GM21390 (cell line): ENCODE data around the gene AWAT2.
A peak's percentile ranks its signal among the peaks of the same experiment; 100 is the strongest.

Experiments used
- ATAC-seq: cut with Tn5 transposase; IDR thresholded peaks from one replicate; pipeline ENCODE4 v1.9.1; 2021; ENCODE audit not compliant: unreplicated experiment

Gene AWAT2

DNA sequence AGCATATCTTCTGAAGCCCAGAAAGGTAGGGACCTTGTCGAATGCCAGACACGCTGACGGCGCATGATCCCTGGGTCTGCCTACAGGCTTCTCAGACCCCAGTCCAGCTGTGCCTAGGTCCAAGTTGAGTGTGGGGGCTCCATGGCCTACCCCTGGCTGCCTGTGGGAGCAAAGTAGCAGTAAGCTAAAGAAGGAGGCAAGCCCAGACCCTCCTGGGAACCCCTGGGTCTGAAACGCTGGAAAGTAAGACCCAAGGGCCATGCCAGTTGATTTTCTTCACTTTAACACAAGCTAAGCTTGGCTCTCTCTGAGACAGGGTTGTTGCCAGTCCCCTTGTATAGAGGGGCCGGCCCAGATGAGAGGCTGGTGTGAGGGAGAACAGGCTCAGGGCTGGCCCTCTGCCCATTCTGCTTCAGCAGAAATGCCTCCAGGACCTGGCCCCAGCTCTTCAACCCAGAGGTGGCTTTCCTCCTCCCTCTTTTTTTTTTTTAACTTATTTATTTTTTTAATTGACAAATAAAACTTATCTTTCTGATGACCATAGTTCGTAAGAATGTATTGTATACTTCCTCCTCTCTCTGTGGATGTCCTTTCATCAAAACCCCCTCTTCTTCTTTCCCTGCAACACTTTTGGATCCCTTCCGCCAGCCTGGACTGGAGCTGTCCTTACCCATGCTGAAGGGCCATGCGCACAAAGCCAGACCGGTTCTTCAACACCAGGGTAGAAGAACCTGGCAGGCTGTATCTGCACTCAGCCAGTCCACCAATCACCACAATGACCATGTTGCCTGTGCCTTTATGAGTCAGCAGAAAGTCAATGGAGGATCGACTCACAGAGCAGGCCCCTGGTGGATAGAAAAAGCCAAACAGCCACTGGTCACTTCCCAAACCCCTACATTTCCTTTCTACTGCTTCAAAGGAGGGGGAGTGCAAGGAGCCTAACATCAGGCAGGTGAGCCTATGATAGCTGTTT, 7.1 kb downstream of the AWAT2 start:
- no peak for ATAC-seq

DNA sequence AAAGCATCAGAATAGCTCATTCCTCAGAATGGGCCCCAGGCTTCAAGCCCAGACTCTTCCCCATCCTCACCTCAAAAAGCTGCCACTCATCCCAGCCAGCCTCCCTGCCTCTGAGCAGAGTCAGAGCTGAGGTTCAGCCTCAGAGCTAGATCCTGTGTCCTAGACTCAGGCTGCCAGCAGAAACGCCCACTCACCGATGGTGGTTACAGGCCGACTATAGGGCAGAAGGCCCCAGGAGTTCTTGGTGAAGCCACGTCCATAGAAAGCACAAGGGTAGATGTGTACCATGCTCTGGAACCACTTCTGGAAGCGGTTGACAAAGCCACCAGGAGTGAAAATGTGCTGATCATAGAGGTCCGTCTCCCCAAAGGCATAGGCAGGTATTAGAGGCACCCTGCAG, 7.7 kb downstream of the AWAT2 start:
- ATAC-seq: no peak

DNA sequence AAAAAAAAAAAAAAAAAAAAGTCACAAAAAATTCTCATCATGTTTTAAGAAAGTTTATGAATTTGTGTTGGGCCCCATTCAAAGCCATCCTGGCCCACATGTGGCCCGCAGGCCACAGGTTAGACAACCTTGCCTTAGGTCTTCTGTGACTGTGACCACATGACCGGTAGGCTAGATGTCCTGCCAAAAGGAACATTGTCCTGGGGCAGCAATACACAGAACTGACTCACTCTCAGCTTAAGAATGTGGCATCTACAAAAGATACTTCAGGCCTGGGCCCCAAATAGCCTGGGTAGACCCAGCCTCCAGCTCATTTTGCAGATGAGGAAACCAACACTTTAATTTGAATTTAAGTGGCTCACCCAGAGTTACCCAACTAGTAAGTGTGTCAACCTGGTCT, 10.0 kb downstream of the AWAT2 start:
- no peak for ATAC-seq

DNA sequence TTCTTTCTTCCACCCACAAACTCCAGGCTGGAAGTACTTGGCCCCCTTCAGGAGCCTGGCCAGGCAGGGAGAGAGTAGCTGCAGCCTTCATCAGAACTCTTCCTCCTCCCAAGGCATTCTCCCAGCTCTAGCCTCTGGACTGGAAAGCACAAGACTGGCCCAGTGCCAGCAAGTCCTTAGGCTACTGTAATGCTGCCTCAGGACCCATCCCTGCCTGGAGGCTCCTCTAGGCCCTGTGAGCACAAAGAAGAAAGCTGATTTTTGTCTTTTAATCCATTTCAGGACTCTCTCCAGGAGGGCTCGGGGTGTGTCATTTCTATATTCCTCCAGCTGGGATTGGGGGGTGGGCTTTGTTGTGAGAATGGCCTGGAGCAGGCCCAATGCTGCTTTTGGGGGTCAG, 10.8 kb downstream of the AWAT2 start:
- no peak for ATAC-seq

DNA sequence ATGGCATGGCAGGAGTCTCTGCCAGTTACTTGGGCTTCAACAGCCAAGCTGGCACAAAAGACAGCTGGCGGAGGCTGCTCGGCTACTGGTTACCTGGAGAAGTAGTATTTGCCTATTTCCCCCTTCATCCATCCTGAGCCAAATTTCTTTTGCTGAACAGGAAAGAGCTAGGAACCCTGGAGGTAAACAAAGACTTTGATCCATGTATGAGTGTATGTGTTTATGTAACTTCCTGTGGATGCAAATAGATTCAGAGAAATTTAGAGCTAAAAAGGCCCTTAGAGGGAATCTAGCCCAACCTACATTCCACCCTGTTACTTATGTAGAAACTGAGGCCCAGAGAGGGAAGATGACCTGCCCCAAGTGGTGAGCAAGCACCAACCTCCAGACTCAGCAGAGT, 11.2 kb downstream of the AWAT2 start:
- ATAC-seq: no peak

DNA sequence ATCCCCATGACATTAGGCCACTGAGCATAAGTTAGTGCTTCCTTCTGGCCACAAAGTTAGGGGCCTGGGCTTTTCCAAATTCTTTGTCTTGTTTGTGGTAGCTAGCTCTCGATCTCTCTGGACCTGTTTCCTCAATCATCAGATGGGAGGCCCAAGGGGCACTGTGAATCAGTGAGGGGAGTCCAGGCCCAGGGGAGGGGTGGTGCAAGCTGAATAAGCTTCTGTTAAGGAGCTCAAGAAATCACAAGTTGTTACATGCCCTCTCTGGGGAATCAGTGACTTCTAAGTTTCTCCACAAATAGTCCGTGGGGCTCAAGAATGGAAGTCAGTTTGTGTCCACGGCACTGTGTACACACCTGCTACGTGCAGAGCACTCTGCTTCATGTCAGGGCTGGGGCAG, 15.1 kb downstream of the AWAT2 start:
- no peak for ATAC-seq

DNA sequence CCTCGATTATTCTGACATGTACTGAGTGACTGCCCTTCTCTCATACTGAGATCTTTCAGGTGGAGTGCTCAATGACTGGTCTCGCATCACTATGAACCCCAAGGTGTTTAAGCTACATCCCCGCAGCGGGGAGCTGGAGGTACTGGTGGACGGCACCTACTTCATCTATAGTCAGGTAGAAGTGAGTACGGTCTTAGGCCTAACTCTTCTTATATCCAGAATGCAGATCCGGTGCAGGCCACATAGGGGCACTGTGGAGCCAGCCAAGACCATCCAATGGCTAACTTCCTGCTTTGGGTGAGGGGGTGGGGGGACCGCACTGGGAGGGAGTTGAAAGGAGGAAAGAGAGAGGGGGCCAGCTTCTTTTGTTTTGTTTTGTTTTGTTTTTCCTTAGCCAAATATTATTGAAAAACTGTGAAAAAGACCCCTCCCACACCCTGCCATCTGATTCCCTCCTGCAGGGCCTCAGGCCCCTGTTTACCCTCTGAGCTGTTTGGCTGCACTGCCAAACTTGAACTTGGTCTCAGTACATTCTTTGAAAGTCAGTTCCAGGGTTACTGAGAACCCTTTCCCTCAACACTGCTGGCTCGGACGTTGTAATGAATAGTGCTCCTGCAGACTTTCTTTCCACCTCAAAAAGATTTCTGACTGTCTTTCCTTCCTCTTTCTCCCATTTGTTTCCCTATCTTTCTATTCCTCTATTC, 16.2 kb downstream of the AWAT2 start:
- ATAC-seq: no peak

DNA sequence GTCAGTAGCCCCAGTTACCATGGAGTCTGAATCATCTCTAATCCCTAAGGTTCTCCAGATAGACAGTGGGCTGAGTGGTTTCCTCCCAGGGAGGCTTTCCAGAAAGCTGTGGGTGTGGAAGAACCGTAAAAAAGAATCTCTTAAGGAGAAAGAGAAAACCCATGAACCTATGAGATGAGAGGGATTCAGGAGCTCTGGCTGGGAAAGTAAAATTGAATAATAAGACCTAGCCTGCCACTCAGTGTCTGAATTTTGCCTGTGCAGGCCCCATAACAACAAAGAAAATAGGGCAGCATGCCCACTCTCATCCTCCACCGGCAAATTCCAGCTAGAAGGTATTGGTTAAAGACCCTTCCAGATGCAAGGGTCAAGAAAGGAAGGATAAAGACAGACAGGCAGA, 16.9 kb downstream of the AWAT2 start:
- ATAC-seq: no peak

DNA sequence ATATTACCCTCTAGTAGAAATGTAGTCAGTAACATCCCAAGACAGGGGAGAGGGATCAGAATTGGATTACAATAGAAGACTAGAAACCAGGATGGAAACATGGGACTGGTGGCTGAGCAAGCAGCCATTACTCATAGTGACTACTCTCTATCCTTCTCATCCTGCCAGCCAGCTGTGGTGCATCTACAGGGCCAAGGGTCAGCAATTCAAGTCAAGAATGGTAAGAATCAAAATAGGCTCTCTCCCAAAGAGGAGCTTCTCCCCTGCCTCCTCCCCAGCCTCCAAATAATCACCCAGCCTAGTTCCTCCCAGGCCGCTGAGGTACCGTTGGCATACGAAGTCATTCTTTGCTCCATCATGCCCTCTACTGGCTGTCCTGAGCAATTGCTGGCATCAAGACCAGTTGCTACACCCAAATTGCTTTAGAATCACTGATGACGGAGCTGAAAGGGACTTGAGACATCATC, 19.4 kb downstream of the AWAT2 start:
- peak; percentile 76 for ATAC-seq

DNA sequence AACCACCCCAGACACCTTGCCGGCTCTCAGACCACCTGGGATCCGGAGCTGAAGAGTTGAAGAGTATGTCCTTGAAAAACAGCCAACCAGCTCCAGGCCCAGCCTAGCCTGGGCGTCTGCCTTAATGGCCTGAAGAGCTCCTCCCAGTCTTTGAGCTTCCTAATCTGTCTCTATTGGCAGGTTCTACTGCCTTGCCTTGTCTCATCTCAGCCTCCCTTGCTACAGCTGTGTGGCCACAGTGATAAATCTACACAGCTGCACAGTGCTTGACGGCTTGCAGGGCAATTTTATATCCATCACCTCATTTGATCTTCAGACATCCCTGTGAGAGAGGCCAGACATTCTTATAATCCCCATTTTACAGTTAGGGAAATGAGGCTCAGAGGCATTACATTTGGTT, 19.9 kb downstream of the AWAT2 start:
- ATAC-seq: no peak

DNA sequence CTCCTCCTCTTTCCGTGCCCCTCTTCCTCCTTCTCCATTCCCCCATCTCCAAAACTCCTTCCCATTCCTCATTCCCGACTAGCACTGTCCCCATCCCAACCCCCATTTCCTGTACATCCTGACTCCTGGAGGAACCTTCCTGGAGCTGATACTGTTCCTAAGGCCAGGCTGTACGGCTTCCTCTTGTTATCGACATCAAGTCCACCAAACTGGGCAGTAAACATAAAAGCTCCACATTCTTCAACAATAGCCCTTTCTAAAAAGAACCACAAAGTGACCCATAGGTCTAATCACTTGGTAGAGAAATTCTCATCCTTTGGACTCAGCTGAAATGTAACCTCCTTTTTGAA, 22.9 kb downstream of the AWAT2 start:
- no peak for ATAC-seq

DNA sequence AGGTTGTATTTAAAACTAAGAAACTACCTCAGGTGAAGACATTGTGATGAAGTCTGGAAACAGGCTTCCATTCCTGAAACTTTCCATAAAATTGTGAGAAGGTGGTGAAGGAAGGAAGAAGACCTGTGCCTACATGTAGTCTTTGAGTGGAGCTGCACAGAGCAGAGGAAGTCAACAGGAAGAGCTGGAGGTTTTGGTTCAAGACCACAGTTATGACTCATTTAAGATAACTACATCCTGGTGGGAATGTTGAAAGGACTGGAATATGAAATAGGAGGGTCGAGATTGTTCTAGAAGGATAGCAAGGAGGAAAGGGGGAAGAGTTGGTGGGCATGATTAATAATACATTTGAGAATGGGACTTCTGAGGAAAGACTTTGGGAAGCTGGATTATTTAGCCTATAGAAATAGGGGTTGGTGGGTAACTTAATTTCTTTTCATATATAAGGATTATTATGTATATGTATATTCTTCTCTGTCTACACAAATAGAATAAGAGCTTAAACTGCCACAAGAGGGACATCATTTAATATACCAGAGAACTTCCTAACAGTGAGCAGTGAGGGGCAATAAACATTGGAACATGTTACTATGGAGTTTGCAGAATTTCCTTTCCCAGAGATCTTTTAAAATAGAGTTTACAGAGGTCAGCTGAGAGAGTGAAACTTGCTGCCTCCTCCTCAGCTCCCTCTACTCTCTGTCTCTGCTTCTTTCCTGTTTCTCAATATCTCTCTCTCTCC, 23.5 kb downstream of the AWAT2 start:
- ATAC-seq: no peak

DNA sequence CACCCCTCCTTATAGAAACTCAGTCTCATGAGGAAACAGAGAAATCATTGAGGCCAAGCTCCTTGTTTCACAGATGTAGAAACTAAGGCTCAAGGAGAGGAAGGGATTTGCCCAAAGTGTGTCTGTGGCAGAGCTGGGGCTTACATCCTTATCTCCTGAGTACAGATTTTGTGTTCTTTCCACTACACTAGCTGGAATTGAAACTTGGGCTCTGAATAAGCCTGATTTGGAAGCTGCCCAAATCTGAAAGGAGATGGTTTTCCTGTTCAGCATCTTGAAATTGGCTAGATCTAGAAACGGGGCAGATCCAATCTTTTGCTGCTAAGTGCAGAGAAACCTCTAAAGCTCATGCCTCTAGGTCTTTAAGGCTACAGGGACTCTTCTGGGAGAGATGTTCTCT, 24.3 kb downstream of the AWAT2 start:
- ATAC-seq: no peak

DNA sequence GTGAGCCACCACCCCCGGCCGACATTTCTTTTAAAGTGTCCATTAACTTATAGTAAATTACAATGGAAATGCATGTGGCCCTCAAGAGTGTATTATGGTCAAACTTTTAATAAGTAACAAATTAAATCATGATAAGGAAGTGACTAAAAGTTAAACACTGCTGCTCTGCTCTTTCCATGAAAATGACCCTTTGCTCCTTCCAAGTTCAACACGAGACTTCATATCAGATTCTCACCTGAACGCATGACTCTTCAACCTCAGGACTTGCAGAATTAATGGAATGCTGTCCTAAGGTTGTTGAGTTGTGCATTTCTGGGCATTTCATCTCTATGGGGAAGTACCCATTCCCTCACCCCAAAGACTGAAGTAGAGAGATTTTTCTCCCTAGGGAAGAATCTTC, 27.1 kb downstream of the AWAT2 start:
- ATAC-seq: no peak

DNA sequence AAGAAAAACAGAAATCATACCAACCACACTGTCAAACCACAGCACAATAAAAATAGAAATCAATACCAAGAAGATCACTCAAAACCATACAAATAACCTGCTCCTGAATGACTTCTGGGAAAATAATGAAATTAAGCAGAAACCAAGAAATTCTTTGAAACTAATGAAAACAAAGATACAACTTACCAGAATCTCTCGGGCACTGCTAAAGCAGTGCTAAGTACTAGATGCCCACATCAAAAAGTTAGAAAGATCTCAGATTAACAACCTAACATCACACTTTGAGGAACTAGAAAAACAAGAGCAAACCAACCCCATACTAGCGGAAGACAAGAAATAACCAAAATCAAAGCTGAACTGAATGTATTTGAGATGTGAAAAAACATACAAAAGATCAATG, 33.2 kb downstream of the AWAT2 start:
- ATAC-seq: no peak

DNA sequence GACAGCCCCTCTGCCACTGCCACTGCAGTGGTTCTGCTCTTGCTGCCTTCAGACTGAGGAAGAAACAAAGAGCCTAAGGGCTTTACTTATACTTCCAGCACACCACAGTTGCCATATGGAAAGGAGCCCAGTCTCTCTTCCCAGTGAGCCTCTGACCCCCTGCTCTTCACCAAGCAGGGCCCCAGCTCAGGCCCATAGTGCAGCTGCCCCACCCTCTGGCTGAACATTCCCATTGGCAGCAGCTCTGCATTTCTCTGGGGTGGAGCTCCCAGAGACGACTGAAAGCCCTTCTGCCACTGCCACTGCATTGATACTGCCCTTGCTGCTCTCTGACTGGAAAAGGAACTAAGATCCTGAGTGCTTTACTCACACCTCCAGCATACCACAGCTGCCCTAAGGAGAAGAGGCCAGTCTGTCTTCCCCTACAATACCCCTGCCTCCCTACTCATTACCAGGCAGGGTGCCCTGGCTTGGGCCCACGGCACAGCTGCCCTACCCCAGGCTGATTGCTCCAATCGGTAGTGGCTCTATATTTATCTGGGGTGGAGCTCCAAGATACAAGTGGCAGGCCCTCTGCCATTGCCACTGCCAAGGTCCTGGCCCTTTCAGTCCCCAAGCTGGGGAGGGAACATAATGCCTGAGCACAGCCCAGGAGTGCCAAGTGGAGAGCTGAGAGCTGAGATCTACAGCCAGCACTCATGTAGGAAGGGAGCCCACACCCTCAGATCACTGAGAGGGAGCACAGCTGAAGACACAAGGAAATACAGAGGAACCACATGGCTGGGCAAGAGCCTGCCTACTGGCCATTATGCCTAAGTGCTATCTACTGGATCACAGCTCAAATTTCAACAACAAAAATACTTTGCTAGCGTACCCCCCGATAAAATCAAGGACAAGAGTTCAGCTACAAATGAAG, 36.0 kb downstream of the AWAT2 start:
- no peak for ATAC-seq

DNA sequence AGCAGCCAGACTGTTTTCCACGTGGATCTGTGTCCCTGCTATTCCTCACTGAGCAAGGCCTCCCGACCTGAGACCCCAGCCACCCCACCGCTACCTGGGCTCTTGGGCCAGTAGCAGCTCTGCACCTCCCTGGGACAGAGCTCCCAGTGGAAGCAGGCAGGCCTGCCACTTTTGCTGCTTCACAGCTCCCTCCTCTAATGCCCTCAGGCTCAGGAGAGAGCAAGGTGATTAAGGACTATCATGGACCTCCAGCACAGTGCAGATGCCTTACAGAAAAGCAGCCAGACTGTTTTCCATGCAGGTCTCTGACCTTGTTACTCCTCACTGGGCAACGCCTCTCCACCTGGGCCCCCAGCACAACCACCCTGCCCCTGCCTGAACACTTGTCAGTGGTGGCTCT, 37.0 kb downstream of the AWAT2 start:
- ATAC-seq: no peak

DNA sequence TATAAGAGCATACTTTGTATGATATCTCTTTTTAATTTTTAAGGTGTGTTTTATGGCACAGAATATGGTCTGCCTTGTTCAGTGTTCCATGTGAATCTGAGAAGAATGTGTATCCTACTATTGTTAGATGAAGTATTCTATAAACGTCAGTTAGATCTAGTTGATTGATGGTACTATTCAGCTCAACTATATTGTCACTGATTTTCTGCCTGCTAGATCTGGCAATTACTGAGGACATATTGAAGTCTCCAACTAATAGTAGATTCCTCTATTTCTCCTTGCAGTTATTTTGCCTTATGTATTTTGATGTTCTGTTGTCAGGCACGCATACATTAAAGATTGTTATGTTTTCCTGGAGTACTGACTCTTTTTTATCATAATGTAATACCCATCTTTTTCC, 39.8 kb downstream of the AWAT2 start:
- ATAC-seq: no peak

DNA sequence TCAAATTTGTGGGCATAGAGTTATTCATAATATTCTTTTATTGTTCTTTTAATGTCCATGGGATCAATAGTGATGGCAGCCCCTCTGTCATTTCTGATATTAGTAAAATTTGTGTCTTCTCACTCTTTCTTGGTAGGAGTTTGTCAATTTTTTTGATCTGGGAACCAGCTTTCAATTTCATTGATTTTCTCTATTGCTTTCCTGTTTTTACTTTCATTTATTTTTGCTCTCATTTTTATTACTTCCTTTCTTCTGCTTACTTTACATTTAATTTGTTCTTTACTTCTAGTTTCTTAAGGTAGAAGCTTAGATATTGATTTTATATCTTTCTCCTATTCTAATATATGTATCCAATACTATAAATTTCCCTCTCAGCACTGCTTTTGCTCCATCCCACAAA, 40.7 kb downstream of the AWAT2 start:
- ATAC-seq: no peak

DNA sequence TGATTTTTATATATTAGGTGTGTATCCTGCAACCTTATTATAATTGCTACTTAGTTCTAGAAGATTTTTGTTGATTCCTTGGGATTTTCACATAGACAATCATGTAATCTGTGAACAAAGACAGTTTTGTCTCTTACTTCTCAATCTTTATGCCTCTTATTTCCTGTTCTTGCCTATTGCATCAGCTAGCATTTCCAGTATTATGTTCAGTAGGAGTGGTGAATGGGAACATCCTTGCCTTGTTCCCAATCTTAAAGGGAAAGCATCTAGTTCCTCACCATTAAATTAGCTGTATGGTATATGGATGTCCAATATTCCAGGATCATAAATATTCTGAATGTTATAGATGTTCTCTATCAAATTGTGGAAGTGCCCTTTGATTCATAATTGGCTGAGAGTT, 41.8 kb downstream of the AWAT2 start:
- no peak for ATAC-seq
